PFSK-1 (cell line): Measurements from ENCODE around the gene ADIG.

ENCODE experiments used
- FOXP2 ChIP-seq: optimal IDR thresholded peaks from 2 replicates; pipeline ENCODE3; 2011; ENCODE audit warnings: borderline replicate concordance, control low read depth, inconsistent platforms; ENCODE audit not compliant: insufficient read depth; ENCODE audit errors: extremely low read length, extremely low read depth
- POLR2AphosphoS5 ChIP-seq: IDR thresholded peaks from 2 replicates; pipeline ENCODE4 v1.6.1; 2012; ENCODE audit warnings: low read depth, mild to moderate bottlenecking, control low read depth, low read length, moderate library complexity
- SIN3A ChIP-seq: IDR thresholded peaks from 2 replicates; pipeline ENCODE4 v1.6.1; 2012; ENCODE audit warnings: mild to moderate bottlenecking, low read length, moderate library complexity, borderline replicate concordance; ENCODE audit not compliant: insufficient read depth
- TAF1 ChIP-seq: IDR thresholded peaks from 2 replicates; pipeline ENCODE4 v1.6.1; 2012; ENCODE audit warnings: low read length, control low read depth, borderline replicate concordance; ENCODE audit not compliant: insufficient read depth
- TF ChIP-seq, protein P1 (sequence below), 2 experiments: IDR thresholded peaks; 2 replicates each; pipeline versions ENCODE4 v1.6.1 to v1.8.0; 2011 to 2012; ENCODE audit warnings: low read depth in 2 of 2, low read length in 2 of 2, control low read depth in 1 of 2, inconsistent platforms in 1 of 2, mild to moderate bottlenecking in 1 of 2, moderate library complexity in 1 of 2; ENCODE audit not compliant: insufficient read depth in 1 of 2

ADIG gene

DNA sequence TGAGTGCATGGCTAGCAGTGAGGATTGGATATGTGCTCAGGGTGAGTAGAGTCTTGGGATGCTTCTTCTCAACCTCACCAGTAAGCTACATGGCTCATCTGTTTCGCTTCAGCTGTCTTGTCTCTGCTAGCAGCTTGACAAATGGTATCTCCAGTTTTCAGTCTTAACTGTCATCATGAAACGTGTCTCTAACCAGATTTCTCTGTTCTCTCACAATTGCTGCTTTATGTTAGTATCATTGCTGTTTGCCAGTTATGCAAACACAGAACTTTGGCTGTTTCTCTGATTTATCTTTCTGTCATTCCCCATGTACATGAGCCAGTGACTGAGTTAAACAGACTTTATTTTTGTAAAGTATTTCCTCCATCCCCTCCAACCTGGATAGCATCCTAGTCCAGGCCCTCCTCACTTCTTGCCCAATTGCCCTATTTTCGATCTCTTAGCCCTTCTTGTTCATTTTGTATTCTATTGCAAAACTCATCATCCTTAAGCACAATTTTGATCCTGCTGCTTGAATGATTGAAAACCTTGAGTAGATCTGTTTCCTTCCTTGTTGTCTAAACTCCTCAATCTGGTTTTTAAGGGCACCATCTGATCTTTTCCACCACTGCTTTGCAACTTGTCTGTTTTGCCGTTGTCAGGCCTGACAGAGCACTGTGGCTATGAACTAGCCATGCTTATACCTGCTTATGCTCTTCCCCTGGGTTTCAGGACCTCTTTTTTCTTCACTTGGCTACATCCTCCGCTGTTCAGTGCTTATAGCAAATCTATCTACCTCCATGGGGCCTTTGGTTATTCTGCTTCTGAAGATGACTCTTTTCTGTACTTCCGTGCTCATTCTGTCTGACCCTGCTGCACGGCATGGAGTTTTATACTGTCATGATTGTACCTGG is 37.7 kb upstream of the ADIG start:
- TF ChIP-seq SIN3A = no peak
- TF ChIP-seq FOXP2 = no peak
- no peak for TF ChIP-seq TAF1
- TF ChIP-seq POLR2AphosphoS5 = no peak
- TF ChIP-seq, protein P1, sequence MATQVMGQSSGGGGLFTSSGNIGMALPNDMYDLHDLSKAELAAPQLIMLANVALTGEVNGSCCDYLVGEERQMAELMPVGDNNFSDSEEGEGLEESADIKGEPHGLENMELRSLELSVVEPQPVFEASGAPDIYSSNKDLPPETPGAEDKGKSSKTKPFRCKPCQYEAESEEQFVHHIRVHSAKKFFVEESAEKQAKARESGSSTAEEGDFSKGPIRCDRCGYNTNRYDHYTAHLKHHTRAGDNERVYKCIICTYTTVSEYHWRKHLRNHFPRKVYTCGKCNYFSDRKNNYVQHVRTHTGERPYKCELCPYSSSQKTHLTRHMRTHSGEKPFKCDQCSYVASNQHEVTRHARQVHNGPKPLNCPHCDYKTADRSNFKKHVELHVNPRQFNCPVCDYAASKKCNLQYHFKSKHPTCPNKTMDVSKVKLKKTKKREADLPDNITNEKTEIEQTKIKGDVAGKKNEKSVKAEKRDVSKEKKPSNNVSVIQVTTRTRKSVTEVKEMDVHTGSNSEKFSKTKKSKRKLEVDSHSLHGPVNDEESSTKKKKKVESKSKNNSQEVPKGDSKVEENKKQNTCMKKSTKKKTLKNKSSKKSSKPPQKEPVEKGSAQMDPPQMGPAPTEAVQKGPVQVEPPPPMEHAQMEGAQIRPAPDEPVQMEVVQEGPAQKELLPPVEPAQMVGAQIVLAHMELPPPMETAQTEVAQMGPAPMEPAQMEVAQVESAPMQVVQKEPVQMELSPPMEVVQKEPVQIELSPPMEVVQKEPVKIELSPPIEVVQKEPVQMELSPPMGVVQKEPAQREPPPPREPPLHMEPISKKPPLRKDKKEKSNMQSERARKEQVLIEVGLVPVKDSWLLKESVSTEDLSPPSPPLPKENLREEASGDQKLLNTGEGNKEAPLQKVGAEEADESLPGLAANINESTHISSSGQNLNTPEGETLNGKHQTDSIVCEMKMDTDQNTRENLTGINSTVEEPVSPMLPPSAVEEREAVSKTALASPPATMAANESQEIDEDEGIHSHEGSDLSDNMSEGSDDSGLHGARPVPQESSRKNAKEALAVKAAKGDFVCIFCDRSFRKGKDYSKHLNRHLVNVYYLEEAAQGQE (IDR thresholded peaks at IDR 0.05; ENCODE audit: insufficient read depth in 1 of 2, low read depth in 2 of 2, low read length in 2 of 2) = no peak

DNA sequence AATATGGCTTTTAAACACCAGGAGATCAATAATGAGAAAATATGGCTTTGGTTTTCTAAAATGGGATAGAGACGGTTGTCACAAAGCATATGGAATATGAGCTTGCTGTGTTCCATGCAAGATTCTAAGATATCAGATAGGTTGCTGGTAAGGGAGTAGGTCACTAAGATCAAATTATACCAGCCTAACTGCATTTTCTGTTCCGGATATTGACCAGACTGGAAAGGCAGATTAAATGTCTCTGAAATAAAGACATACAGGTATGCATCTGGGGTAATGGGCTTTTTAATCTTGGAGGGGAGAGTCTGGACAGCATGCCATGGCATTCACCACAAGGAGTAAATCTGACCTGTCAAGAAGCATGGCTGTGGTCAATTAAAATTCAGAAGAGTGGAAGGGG is 35.2 kb upstream of the ADIG start:
- TF ChIP-seq SIN3A = no peak
- no peak for TF ChIP-seq FOXP2
- TF ChIP-seq TAF1 = no peak
- TF ChIP-seq, protein P1 (IDR thresholded peaks at IDR 0.05; ENCODE audit: insufficient read depth in 1 of 2, low read depth in 2 of 2, low read length in 2 of 2) = no peak
- TF ChIP-seq POLR2AphosphoS5 = no peak

DNA sequence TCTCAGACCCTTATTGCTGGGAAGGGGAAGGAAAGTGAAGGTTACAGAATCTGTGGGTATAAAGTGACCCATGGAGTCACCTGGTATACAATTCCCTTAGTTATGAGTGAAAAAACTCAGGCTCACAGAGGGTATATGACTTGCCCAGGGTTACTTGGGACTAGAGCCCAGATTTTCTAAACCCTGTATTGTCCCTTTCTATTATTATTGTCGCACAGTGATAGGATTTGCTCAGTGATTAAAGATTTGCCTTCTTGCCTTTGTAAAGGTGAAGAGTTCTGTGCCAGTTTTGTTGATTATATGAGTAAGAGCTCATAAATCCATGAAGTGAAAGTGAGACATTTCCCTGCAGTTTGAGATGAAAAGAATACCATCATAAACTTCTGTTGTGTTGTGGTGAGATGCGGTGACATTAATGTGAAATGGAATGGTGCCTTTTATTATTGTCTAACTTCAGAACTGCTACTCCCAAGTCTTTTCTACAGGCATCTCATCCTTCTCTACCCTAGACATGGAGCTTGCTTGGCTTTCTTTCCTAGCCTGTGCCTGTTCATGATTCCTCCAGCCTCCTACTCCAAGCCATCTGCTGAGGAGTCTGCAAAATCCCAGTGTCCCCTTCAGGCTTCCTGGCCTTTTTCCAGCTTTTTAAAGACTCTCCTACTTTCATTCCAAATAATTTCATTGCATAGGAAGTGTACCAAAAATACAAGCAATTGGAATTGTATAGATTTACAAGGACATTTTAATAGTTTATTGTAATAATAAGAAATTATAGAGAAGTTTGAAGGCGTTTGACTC is 33.5 kb upstream of the ADIG start:
- no peak for TF ChIP-seq SIN3A
- TF ChIP-seq TAF1 = no peak
- no peak for TF ChIP-seq FOXP2
- no peak for TF ChIP-seq POLR2AphosphoS5
- TF ChIP-seq, protein P1 (IDR thresholded peaks at IDR 0.05; ENCODE audit: insufficient read depth in 1 of 2, low read depth in 2 of 2, low read length in 2 of 2) = no peak

DNA sequence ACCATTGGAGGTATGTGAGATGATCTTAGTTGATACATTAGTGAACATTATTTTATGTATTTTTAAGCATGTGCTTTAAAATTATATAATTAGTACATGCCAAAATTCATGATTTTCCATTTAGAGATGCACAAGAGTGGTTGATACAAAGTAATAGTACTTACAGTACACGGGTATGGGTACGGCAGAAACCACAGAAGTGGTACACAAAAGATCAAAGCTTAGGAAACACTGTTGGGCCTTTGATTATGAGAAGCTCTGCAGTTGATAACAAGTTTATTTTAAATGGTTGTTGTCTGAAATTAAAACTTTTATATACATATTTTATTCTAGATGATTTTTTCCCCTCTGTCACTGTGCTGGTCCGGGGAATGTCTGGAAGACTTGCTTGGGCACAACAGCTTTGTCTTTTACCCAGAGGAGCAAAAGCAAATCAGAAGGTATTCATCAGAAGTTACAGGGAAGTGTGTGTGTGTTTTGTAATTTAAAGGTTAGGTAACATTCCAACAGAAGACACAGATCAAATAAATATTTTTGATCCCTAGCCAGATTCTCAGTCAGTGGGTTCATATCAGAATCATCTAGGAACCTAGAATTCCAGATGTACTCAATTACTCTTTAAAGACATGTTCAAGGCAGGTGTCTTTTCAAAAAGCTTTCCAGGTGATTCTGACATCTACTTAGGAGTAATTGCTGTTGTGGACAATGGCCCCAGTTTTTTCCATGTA is 32.5 kb upstream of the ADIG start:
- TF ChIP-seq, protein P1 (IDR thresholded peaks at IDR 0.05; ENCODE audit: insufficient read depth in 1 of 2, low read depth in 2 of 2, low read length in 2 of 2) = no peak
- TF ChIP-seq TAF1 = no peak
- TF ChIP-seq POLR2AphosphoS5 = no peak
- no peak for TF ChIP-seq FOXP2
- TF ChIP-seq SIN3A = no peak
